ENCODE results near the gene ACTN2. TPM values are rescaled to one million over a fixed set of nuclear protein-coding genes. Genes with fewer than 3 reads are reported as not detected.

The ACTN2 gene
- total RNA-seq, 1 experiment from 2014 or later: 0.49 TPM

DNA sequence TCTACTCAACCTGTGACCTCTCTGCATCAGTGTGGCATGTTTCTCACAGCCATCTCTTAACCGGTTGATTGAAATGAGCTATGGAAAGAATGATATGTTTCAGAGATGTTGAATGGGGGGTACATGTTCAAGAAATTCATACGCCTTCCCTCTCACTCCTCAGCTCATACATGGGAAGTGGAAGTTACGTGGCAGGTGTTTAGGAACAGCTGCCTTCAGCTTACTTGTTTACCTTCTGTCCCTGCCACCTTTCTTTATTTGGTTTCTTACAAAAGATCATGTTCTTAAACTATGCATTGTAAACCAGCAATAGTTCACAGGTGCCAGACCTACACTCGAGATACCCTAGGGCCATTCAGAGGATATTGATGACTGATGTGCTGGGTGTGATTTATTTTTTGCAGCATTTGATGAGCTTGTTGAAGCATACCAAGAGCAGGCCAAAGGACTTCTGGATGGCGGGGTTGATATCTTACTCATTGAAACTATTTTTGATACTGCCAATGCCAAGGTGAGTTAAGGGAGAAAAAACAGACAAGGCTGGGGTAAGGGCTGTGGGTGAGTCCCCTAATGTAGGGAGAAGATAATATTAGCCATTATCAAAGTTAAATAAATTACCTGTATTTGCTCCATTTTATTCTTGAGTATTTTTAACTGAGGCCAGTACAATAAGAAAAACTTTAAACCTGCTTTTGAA, 126.2 kb downstream of the ACTN2 start:
- intact Hi-C loops (cut with micrococcal nuclease; ENCODE audit: unreplicated experiment): no loop called here
- no peak overlapping the region for H3K4me3 ChIP-seq (ENCODE audit: low read depth in 2 of 2, low read length in 2 of 2)
- TF ChIP-seq POLR2AphosphoS5 (IDR thresholded peaks at IDR 0.05; ENCODE audit: low read depth, low read length) (no peak), REST (IDR thresholded peaks at IDR 0.05; ENCODE audit: insufficient read depth in 1 of 2, low read depth in 2 of 2, low read length in 1 of 2) (no peak), TCF7L2 (IDR thresholded peaks at IDR 0.05; ENCODE audit: low read depth, low read length) (no peak), SIN3A (IDR thresholded peaks at IDR 0.05; ENCODE audit: borderline replicate concordance, insufficient read depth, low read depth, low read length) (no peak)
- TF ChIP-seq, protein P1, sequence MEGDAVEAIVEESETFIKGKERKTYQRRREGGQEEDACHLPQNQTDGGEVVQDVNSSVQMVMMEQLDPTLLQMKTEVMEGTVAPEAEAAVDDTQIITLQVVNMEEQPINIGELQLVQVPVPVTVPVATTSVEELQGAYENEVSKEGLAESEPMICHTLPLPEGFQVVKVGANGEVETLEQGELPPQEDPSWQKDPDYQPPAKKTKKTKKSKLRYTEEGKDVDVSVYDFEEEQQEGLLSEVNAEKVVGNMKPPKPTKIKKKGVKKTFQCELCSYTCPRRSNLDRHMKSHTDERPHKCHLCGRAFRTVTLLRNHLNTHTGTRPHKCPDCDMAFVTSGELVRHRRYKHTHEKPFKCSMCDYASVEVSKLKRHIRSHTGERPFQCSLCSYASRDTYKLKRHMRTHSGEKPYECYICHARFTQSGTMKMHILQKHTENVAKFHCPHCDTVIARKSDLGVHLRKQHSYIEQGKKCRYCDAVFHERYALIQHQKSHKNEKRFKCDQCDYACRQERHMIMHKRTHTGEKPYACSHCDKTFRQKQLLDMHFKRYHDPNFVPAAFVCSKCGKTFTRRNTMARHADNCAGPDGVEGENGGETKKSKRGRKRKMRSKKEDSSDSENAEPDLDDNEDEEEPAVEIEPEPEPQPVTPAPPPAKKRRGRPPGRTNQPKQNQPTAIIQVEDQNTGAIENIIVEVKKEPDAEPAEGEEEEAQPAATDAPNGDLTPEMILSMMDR (IDR thresholded peaks at IDR 0.05): no peak
- in situ Hi-C loops (cut with HindIII; ENCODE audit: low pct_unique_long_range_greater_than_20kb, low sequenced_read_pairs): no loop called here
- peaks cover 6% of the 10 kb centered on the region; the same call in 1 of the 2 replicates for H3K36me3 ChIP-seq (ENCODE audit: control insufficient read depth, insufficient read depth, low read length)
- no peaks in the 10 kb centered on the region for H3K27me3 ChIP-seq (ENCODE audit: control insufficient read depth, insufficient read depth, low read length)
- H3K9me3 ChIP-seq (ENCODE audit: control insufficient read depth, insufficient read depth, low read depth, low read length): no peaks in the 10 kb centered on the region
- no peak overlapping the region for H3K27ac ChIP-seq (ENCODE audit: low read length)
- no peaks in the 10 kb centered on the region for H3K4me1 ChIP-seq (ENCODE audit: control insufficient read depth, insufficient read depth, low read length)
- ChIA-PET CTCF (no interaction called here), POLR2A (no interaction called here)
- no TSS peak for BruUV-seq (replicated peaks)
- DNase-seq (ENCODE audit: low read depth, low spot score) (no peak), ATAC-seq (no peak)

Other genes starting within 250 kb of the ACTN2 start
- gene LGALS8, start 162.5 kb upstream of the ACTN2 start, total RNA-seq (2021; ENCODE audit: unreplicated experiment): 221 TPM
- gene HEATR1, start 82.0 kb upstream of the ACTN2 start, total RNA-seq (2021; ENCODE audit: unreplicated experiment): 66.5 TPM
- 33.7 TPM for gene MTR, start 108.8 kb downstream of the ACTN2 start, total RNA-seq (2021; ENCODE audit: unreplicated experiment)